ENCODE results near the gene GPALPP1.
"Not testable (repeated sequence)": the region's sequence is repeated elsewhere in the genome, so short reads cannot be mapped to it uniquely, and the experiment has no call there.

GPALPP1 gene

DNA sequence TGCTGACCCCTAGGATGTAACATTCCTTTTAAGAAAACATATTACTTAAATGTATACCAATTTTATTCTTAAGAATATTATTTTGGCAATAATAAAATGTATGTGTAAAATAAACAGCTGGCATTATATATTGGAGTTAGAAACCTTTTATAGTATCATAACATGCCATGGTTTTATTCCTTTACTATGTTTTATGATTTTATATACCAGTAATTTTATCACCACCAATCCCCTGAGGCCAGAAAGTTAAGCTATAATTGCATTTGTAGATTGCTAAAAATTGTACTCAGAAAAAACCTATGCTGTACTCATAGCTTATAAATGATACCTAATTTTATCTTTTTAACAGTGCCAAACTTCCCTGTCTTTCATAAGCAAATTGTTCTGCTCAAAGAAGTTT, 17.9 kb downstream of the GPALPP1 start:
- DNase-seq = no peak

- DNase-seq = no peak
These were observed 18.5 kb downstream of the GPALPP1 start for GRCh38 chr13:45007823-45008222.

DNA sequence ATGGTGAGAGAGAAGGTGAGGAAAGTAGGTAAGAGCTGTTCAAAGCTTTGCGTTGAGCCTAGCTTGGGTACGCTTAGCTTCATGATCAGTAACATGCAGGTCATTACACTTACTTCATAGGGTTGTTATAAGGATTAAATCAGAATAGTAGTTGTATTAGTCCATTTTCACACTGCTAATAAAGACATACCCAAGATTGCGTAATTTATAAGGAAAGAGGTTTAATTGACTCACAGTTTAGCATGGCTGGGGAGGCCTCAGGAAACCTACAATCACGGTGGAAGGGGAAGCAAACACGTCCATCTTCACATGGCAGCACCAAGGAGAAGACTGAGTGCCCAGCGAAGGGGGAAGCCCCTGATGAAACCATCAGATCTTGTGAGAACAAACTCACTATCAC, 21.9 kb downstream of the GPALPP1 start:
- no peak for DNase-seq

DNA sequence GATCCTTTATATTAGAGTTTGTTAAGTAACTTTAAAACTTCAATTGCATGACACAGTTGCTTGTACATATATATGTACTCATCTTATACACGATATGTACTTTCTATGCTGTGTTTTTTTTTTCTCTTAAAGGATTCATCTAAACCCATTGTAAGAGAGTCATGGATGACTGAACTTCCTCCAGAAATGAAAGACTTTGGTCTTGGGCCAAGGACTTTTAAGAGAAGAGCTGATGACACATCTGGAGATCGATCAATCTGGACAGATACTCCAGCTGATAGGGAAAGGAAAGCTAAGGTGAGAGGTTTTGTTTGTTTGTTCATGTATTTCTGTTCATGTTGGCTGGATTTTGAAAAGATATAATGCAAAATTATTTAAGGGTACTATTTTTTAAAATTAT, 26.0 kb downstream of the GPALPP1 start:
- DNase-seq = peak; percentile 10

DNA sequence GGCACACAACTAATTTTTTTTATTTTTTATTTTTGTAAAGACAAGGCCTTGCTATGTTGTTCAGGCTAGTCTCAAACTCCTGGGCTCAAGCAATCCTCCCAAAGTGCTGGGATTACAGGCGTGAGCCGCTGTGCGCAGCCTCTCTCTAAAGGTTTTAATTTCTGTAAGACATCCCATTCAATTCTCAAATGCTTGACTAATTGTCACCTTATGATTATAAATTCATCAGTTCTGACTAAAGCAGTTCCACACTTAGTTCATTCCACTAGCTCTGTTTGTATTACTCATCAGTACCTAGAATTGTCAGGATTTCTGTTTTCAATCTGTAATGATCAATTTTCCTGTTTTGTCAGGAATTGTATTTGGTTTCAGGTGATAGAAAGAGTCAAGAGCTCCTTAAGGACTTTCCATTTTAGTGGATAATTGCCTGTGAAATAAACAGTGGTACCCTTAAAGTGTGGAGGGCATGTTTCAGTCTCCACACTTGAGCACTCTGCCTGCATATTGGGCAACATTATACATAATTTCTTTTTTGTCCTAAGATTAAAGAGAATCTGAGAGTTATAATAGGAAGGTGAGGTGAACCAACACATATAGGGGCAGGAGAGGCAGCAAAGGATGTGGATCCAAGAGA, 27.6 kb downstream of the GPALPP1 start:
- DNase-seq = no peak

DNA sequence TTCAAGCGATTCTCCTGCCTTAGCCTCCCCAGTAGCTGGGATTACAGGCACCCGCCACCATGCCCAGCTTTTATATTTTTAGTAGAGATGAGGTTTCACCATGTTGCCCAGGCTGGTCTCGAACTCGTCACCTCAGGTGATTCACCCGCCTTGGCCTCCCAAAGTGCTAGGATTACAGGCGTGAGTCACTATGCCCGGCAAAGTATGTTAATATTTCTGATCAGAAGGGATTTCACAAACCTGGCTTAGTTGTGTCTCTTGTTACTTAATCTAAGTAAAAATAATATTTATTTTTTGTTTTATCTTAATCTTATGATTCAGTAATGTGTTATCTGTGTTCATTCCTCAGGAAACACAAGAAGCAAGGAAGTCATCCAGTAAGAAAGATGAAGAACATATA, 30.6 kb downstream of the GPALPP1 start:
- DNase-seq = not testable (repeated sequence)

DNA sequence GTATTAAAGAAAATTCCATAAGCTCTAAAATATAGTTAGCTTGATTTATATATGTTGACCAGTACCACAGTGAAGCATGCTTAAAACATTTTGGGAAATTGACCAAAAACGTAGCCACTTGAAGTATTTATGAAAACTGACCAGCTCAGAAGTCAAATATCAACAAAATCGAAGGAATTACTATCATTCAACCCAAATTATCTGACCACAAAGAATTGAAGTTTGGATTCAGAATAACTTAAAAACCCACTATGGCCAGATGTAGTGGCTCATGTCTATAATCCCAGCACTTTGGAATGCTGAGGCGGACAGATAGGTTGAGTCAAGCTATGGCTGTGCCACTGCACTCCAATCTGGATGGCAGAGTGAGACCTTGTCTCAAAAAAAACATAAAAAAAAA, 31.9 kb downstream of the GPALPP1 start:
- DNase-seq = peak; percentile 4

- DNase-seq = no peak
These were observed 35.5 kb downstream of the GPALPP1 start for GRCh38 chr13:45024847-45025246.

- DNase-seq = no peak
These were observed 45.0 kb downstream of the GPALPP1 start for GRCh38 chr13:45034342-45034741.

- DNase-seq = no peak
These were observed 46.9 kb downstream of the GPALPP1 start for GRCh38 chr13:45036206-45036605.

DNA sequence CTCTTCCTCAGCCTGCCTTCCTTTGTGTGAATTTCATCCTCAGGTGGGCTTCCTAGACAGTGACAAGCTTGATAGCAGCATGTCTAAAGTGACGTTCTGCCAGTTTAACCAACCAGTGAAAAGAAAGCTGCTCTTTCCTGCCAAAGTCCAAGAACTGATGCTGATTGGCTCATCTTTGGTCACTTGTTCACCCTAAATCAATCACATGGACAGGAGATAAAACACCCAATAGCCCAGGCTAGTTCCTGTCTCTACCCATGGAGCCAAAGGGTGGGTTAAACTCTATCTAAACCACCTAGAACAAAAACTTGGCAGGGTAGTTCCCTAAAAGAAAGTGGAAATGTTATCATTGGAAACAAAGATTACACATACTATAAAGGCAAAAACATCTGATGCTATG, 50.8 kb downstream of the GPALPP1 start:
- no peak for DNase-seq

DNA sequence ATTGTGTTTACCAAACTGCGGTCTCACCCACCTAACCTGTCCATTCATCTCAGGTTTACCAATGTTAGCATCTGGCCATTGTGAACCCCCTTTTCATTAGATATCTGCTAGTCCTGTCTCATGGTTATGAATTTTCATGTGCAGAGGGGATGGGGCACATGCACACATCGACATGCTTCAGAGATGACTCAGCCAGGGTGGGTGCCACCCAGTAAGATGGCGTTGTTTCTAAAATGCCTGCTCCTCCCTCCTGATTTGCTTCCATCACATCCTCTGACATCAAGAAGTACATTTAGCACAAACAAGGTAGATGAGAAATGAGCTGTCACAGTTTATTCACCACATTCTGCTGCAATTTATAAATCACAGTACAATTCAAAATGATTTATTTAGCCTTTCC, 51.3 kb downstream of the GPALPP1 start:
- no peak for DNase-seq

GRCh38 chr13:45042539-45042938, 53.2 kb downstream of the GPALPP1 start:
- no peak for DNase-seq

GRCh38 chr13:45046445-45046844, 57.1 kb downstream of the GPALPP1 start:
- DNase-seq = no peak

DNA sequence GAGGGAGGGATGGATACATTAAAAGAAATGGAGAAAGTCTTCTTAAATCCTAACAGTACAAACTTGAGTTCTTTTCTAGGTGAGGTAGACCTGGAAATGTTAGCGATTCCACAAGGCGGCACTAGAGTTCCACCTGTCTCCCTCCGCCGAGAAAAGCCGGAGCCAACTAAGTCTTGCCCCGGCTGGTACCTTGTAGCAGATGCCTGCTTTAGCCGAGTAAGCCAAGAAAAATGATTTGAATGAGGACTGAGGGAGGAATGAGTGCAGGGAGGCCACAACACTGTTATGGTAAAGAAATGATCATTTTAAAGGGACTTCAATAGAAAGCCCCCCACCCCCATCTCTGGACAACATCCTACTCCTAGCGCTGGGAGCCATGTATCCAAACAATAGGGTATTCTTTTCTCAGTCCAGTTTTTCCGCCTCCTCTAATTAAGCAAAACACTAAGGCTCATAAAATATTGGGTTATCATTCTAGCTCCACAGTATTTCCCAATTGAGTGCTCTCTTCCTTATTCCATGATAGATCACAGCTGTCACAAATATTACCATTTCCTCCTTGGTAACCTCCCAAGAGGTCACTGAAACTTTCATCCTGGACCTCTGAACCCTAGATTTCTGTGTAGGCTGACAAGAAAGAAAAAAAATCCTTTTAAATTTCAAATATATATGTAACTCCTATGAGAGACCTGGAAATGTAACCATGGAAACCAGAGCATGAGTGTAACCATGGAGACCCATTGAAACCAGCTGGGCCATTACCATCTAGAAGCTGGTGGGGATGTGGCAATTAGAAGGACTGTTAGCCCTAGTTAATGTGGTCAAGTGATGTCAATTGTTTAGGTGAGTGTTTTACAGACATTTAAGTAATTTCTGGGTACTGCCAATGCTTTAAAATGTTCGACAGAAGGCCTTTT, 58.3 kb downstream of the GPALPP1 start:
- peak; percentile 84 for DNase-seq

DNA sequence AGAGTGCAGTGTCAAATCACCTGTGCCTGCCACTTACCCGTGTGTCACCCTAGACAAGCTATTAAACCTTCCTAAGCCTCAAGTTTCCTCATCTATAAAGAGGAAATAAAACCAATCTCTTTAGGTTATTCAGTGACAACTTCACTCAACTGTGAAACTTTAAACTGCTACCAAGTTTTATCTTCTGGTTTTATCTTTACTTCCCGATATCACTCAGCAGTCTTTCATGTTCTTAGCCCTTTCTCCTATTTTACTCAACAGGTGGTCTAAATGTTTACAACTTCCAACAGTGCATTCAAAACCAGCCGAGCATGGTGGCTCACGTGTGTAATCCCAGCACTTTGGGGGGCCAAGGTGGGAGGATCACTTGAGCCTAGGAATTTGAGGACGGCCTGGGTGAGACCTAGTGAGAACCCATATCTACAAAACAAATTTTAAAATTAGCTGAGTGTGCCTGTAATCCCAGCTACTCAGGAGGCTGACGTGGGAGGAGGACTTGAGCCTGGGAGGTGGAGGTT, 59.6 kb downstream of the GPALPP1 start:
- DNase-seq = no peak

- DNase-seq = no peak
These were observed 60.1 kb downstream of the GPALPP1 start for GRCh38 chr13:45049478-45049877.

DNA sequence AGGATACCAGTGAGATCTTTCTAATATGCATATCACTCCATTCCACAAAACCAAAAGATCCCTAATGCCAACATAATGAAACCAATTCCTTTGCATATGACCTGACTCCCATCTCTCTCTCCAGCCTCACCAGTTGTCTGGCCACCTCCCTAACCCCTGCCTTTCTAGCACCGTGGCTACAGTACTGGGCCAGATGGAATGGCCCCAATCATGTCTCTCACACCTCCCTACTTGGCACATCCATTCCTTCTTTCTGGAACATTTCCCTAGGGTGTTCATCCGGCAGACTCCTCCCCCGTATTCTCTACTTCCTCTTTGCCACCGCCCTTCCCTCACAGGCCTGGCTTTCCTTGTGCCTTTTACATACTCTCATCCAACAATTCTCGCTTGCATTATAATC, 62.0 kb downstream of the GPALPP1 start:
- no peak for DNase-seq

- DNase-seq = peak; percentile 94
These were observed 66.0 kb downstream of the GPALPP1 start for GRCh38 chr13:45055198-45055901.

- DNase-seq = peak; percentile 86
These were observed 66.7 kb downstream of the GPALPP1 start for GRCh38 chr13:45055902-45056648.

GRCh38 chr13:45060062-45060461, 70.7 kb downstream of the GPALPP1 start:
- no peak for DNase-seq

DNA sequence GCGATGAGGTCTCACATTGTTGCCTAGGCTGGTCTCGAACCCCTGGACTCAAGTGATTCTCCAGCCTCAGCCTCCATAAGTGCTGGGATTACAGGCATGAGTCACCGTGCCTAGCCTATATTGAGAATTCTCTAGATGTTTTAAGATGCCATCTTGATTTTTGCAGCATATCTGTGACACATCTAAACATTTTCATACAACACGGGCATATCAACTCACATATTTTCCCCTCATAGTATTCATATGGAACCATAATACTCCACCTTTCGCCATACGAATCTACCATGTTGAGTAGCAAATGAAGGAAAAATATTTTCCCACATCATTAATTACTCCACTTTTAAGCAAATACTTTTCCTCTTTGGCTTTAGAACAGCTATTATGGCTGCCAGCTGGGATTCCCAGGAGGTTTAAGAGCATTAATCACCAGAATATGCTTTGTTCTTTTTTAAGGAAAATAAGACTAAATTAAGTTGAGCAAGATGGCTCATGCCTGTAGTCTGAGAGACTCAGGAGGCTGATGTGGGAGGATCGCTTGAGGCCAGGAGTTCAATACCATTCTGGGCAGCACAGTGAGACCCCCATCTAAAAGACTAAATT, 74.0 kb downstream of the GPALPP1 start:
- DNase-seq = peak; percentile 76
